HG03108 (cell line): ENCODE measurements around the gene LTBR.

Experiments
- ATAC-seq: cut with Tn5 transposase; IDR thresholded peaks from one replicate; pipeline ENCODE4 v1.9.1; 2021; ENCODE audit warnings: moderate library complexity; ENCODE audit not compliant: unreplicated experiment

The LTBR gene

GRCh38 chr12:6380141-6381121 is 3.5 kb upstream of the LTBR start:
- no peak for ATAC-seq

- no peak for ATAC-seq
These were observed 1.6 kb upstream of the LTBR start for GRCh38 chr12:6382371-6382770.

GRCh38 chr12:6382982-6383381 is 980 bp upstream of the LTBR start:
- no peak for ATAC-seq

GRCh38 chr12:6384499-6385436 is 806 bp downstream of the LTBR start:
- ATAC-seq, result no peak

GRCh38 chr12:6386038-6386437 is 2.1 kb downstream of the LTBR start:
- no peak for ATAC-seq

GRCh38 chr12:6386491-6386890 is 2.5 kb downstream of the LTBR start:
- ATAC-seq, result no peak

GRCh38 chr12:6387541-6387940 is 3.6 kb downstream of the LTBR start:
- ATAC-seq, result no peak

- ATAC-seq, result no peak
These were observed 6.3 kb downstream of the LTBR start for GRCh38 chr12:6390084-6390799.

GRCh38 chr12:6391013-6391412 is 7.1 kb downstream of the LTBR start:
- no peak for ATAC-seq

- no peak for ATAC-seq
These were observed 8.5 kb downstream of the LTBR start for GRCh38 chr12:6392504-6392903.

- ATAC-seq, result no peak
These were observed 9.1 kb downstream of the LTBR start for GRCh38 chr12:6393109-6393508.

- no peak for ATAC-seq
These were observed 10.4 kb downstream of the LTBR start for GRCh38 chr12:6394398-6394797.

- ATAC-seq, result no peak
These were observed 12.1 kb downstream of the LTBR start for GRCh38 chr12:6396031-6396430.

GRCh38 chr12:6399884-6400644 is 16.1 kb downstream of the LTBR start:
- no peak for ATAC-seq

- ATAC-seq, result no peak
These were observed 20.4 kb downstream of the LTBR start for GRCh38 chr12:6404390-6404789.

- no peak for ATAC-seq
These were observed 22.0 kb downstream of the LTBR start for GRCh38 chr12:6405963-6406362.

GRCh38 chr12:6407236-6407954 is 23.4 kb downstream of the LTBR start:
- ATAC-seq, result no peak

GRCh38 chr12:6416596-6416995 is 32.6 kb downstream of the LTBR start:
- ATAC-seq, result no peak

GRCh38 chr12:6418796-6419195 is 34.8 kb downstream of the LTBR start:
- ATAC-seq, result no peak

GRCh38 chr12:6420364-6420763 is 36.4 kb downstream of the LTBR start:
- no peak for ATAC-seq
